NCI-H1048 (cell line): ENCODE results near the gene HMGA1.

Experiments used
- DNase-seq: peaks from one replicate; lab custom pipeline; 2025; lab: John Stamatoyannopoulos, UW

The HMGA1 gene

GRCh38 chr6:34236443-34237315, at the start of gene HMGA1:
Gene HMGA1 (plus strand): TSS chr6:34236873. CDS start chr6:34240781, 3,908 bp downstream.
- peak; percentile 92 for DNase-seq

GRCh38 chr6:34189806-34190503, 46.7 kb upstream of the HMGA1 start:
- DNase-seq: no peak

GRCh38 chr6:34190504-34191122, 46.1 kb upstream of the HMGA1 start:
- DNase-seq: no peak

DNA sequence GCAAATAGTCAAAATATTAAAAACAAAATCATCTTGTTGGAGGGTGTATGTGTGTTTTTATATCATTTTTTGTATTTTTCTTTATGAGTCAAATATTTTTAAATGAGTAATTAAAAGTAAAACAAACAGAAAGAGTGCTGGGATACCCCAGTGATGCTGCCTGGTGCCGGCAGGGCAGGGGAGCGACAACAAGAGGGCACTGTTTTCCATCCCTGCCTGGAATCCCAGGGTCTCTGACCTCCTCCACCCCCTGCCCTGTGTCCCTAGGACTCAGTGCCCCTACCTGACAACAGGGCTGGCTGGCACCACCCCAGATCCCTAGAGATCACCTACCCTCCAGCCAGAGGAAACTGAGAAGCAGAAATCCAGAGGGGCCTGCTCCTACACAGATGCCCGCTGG, 41.9 kb upstream of the HMGA1 start:
- DNase-seq: no peak

DNA sequence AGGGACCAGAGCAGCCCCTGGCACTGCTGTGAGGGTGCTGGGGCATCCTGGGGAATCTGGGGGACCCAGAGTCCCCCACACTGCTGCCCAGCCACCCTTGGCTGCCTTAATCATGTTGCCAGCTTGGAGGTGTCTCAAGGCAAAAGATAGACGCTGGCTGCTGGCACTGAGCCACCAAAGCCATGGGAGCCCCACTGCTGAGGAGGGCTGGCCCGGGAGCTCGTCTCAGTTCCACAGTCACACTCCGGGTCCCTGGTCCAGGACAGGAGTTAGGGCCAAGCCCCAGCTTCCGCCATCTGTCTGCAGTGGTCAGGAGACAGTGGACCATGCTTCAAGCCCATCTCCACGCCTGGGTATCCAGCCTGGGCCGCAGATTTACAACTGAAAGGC, 41.0 kb upstream of the HMGA1 start:
- no peak for DNase-seq

- DNase-seq: no peak
Measured at GRCh38 chr6:34196116-34196832, 40.4 kb upstream of the HMGA1 start.

DNA sequence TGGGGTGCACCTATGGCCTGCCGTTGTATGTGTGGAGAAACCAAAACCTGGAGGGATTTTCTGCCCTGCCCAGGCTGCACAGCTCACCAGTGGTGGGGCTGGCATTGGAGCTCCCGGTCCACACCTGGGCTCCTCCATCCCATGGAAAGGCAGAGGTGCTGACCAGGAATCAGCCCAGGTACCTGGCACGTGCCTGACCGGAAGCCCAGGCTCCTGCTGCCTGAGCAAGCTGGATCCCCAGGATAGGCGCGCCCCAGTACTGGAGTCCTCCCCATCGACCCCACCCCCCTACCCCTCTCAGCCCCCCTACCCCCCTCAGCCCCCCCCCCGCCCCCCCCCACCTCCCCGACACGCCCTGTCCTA, 39.9 kb upstream of the HMGA1 start:
- no peak for DNase-seq

DNA sequence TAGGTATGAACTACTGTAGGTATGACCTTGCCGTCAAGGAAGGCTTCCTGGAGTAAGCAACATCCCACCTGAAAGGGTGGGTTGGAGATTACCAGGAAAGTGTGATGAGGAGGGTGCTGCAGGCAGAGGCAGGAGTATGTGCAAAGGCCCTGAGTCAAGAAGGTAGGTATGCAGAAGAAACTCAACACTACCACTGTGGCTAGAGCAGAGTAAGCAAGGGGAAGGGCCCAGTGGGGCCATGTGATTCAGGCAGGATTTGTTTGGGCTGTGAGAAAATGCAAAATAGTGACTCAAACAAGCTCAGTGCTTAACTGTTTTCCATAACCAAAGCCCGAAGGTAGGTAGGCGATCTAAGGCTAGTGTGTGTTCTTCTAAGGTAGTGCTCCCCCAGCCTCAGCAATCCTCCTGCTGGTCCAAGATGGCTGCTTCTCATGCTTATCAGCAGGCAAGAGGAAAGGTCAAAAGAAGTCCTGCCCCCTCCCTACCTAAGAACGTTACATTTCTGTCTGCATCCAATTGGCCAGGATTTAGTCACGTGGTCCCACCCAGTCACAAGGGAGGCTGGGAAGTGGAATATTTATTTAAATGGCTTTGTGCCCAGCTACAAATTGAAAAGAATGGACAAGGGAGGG, 36.2 kb upstream of the HMGA1 start:
- DNase-seq: no peak

GRCh38 chr6:34201455-34202107, 35.1 kb upstream of the HMGA1 start:
- DNase-seq: no peak

GRCh38 chr6:34202329-34203201, 34.1 kb upstream of the HMGA1 start:
- no peak for DNase-seq

GRCh38 chr6:34204693-34205092, 32.0 kb upstream of the HMGA1 start:
- no peak for DNase-seq

GRCh38 chr6:34205466-34205865, 31.2 kb upstream of the HMGA1 start:
- no peak for DNase-seq

DNA sequence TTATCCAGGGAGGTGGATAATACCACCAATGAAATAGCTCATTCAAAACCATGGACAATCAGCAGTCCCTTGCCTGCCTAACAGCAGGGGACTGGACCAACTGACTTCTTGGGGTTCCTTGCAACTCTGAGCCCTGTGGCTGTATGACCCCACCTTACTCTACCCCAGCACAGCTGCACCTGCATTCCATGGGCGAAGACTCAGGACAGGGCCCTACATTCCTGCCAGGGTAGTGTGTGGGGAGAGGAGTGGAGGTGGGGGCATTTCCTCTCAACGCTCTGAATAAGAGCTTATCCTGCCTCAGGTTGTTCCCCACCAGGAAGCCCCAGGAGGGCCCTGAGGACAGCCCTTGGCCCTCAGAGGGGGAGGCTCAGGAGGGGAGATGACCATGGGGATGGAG, 30.8 kb upstream of the HMGA1 start:
- DNase-seq: no peak

- DNase-seq: no peak
Measured at GRCh38 chr6:34206726-34207125, 29.9 kb upstream of the HMGA1 start.

DNA sequence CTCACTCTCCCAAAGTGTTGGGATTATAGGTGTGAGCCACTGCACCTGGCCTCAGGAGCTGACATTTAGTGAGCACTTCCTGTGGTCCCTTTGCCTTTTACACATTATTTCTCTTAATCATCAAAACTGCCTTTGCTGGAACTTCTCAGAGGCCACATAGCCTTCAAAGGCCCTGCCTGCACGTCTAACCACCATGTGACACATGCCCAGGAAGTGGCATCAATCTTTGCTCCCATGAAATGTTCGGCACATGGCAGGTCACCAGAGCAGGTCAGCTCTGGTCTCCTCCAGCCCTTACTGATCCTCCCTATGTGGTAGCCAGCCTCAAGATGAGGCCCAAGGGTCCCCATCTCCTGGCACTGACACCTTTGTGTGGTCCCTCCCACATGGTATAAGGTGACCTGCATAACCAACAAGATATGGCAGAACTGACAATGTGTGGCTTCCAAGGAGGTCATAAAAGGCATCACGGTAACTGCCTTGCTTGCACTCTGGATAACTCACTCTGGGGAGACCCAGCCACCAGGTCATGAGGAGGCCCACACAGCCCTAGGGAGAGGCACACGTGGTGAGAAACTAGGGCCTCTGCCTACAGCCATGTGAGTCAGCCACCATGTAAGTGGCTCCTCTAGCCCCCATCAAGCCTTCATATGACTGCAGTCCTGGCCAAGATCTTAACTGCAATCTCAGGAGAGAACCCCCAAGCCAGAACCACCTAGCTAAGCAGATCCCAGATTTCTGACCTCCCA, 28.8 kb upstream of the HMGA1 start:
- DNase-seq: no peak

DNA sequence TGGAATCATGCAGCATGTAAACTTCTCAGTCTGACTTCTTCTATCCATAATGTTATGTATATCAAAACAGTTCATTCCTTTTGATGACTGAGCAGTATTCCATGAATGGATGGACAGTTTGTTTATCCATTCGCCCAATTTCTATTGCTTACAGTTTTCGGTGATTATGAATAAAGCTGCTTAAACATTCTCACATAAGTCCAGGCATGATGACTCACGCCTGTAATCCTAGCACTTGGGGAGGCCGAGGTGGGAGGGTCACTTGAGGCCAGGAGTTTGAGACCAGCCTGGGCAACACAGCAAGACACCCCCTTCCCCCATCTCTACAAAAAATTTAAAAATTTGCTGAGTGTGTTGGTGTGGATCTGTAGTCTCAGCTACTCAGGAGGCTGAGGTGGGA, 22.9 kb upstream of the HMGA1 start:
- no peak for DNase-seq

GRCh38 chr6:34218691-34219090, 18.0 kb upstream of the HMGA1 start:
- DNase-seq: no peak

DNA sequence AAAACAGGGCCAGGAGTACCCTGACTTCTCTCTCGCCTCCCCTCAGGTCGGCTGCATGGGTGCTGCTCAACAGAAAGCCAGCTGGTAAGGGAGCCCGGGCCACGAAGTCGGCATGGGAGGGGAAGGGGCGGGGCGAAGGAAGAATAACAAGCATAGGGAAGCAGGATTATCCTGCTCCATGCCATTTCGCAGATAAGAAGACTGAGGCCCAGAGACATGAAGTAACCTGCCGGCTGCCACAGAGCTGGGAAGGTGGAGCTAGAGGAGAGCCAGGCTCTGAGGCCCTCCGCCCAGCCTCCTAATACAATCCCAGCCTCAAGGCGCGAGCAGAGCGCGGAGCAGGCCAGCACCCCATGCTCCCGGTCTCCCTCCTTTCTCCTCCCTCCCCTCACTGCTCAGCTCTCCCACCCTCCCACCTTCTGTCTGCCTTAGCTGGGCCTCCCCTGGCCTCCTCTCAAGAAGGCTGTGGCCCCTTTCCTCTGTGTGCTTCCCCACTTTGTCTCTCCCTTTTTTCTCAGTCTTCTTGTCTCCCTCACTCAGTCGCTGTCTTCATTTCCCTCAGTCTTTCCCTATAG, 13.2 kb upstream of the HMGA1 start:
- DNase-seq: no peak
